Measurements from ENCODE around the gene SCYGR1.

DNA sequence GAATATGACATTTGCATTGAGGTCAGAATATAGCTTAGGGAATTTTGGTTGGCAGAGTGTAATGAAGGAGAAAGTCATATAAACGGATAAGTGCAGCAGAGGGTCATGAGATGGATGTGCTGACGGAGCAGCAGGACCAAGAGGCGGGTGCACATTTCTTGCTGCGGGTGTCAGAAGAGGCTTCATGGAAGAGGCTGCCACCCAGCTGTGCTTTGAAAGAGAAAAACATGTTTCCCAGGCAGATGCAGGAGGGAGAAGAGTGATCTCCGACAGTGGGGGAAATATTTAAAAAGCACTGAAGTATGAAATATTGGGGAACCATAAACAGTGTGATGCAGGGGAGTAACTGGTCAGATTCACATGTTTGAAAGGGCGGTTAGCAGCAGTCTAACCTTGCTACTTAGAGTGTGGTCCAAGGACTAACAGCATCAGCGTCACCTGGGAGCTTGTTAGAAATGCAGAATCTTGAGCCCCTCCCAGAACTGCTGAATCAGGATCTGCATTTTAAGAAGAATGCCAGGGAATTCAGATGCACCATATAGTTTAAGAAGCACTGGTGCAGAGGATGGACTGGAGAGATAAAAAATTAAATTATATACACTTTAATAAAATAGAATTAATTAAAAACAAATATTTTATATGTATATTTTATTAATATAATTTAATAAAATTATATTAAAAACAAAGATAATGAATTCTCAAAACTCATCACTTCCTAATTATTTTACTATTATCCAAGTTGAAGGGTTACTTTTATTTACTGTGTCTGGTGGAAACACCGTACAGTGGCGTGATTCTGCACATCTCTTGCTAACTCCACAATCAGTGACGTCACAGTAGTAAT lies 36.1 kb upstream of the SCYGR1 start:
- TF ChIP-seq CTCF (IDR thresholded peaks at IDR 0.05) (no peak), POLR2A (IDR thresholded peaks at IDR 0.05) (no peak)

All from body of pancreas (tissue), 4 donors.